ENCODE measurements around the gene PDE4C.
A peak's percentile ranks its signal among the peaks of the same experiment; 100 is the strongest.
"Not testable (repeated sequence)": the region's sequence is repeated elsewhere in the genome, so short reads cannot be mapped to it uniquely, and the experiment has no call there.

PDE4C gene

DNA sequence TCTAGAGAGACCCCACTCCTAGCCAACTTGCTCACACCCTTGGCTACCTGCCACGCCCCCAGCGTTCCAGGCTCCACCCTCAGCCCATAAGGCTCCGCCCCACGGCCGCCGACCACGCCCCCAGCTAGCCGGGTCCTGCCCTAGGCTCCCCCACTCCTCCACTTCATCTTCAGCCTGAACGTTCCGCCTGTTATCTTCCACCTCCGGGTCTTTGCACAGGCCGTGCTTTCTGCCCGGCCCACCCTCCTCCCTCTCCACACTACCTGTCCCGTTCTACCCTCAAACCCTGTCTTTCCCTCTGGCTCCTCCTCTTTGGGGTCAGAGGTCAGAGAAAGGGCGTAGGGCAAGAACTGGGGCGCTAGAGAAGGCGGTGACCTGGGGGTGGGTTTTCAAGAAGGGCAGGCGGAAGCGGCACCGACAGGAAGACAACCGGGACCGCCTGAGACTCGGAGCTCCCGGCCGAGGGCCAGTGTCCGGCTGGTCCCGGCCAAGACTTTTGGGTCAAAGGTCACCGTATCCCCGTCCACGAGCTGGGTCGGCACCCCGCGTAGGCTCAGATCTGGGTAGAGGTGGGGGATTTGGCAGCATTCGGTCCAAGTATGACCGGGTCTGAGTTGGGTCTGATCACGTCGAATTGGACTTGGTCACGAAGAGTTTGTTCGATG is 2.2 kb downstream of the PDE4C start:
- DNase-seq, result peak in 3 of 6 experiments; percentile 9 to 17 (median 16)

- DNase-seq, result no peak
Measured at GRCh38 chr19:18221815-18222725, 4.2 kb downstream of the PDE4C start.

GRCh38 chr19:18220632-18221275 is 5.5 kb downstream of the PDE4C start:
- peak in 1 of 6 experiments; percentile 16 for DNase-seq

- no peak for DNase-seq
Measured at GRCh38 chr19:18219911-18220631, 6.2 kb downstream of the PDE4C start.

DNA sequence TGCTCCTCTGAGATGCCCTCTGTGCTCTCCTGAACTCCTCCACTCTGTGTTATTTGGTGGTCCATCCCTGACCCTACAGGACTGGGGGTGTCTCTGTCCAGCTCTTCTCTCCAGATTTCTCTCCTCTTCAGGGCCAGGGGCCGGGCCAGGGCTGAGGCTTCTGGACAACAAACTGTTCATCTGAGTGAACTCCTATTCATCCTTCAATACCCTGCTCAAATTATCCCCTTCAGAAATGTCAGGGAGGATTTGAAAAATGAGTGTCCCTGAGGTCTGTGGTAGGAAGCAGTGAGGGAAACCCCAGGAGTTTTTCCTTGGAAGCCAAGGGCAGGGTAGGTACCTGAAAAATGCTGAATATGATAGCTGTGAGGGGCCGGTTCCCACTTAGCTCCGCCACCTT is 7.6 kb downstream of the PDE4C start:
- DNase-seq, result no peak

- no peak for DNase-seq
Measured at GRCh38 chr19:18218159-18218558, 8.1 kb downstream of the PDE4C start.

- DNase-seq, result no peak
Measured at GRCh38 chr19:18216789-18217188, 9.4 kb downstream of the PDE4C start.

GRCh38 chr19:18214779-18215433 is 11.3 kb downstream of the PDE4C start:
- DNase-seq, result no peak

DNA sequence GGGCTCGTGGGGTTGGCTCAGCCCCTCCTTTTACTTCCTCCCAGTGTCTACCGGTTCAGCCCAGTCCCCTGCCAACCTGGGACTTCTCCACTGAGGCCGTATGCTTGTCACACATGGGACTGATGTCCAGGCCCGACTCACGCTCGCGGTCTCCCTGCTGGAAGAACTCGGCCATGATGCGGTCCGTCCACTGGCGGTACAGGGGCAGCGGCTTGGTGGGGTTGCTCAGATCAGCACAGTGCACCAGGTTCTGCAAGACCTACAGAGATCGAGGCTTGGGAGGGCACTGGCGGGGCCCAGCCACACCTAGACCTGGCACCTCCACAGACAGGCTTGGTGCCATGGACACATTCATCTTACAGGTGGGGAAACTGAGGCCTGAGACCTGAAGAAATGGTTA is 14.6 kb downstream of the PDE4C start:
- no peak for DNase-seq

GRCh38 chr19:18209912-18210311 is 16.3 kb downstream of the PDE4C start:
- not testable (repeated sequence) for DNase-seq

- peak in 5 of 6 experiments; percentile 22 to 60 (median 45) for DNase-seq
Measured at GRCh38 chr19:18208098-18208951, 17.9 kb downstream of the PDE4C start.

DNA sequence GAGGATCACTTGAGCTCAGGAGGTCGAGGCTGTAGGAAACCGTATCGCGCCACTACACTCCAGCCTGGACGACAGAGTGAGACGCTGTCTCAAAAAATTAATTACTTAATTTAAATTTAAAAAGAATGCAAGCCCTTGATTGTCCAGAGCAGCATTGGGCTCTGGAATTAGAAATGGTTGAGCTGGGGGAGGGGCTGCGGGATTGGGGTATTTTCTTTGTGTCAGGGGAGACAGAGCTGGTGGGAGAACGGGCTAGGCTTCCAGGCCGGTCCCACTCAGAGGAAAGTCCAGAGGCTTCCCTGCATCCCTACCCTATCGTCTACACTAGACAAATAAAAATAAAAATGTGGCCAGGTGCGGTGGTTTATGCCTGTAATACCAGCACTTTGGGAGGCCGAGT is 20.2 kb downstream of the PDE4C start:
- DNase-seq, result no peak

DNA sequence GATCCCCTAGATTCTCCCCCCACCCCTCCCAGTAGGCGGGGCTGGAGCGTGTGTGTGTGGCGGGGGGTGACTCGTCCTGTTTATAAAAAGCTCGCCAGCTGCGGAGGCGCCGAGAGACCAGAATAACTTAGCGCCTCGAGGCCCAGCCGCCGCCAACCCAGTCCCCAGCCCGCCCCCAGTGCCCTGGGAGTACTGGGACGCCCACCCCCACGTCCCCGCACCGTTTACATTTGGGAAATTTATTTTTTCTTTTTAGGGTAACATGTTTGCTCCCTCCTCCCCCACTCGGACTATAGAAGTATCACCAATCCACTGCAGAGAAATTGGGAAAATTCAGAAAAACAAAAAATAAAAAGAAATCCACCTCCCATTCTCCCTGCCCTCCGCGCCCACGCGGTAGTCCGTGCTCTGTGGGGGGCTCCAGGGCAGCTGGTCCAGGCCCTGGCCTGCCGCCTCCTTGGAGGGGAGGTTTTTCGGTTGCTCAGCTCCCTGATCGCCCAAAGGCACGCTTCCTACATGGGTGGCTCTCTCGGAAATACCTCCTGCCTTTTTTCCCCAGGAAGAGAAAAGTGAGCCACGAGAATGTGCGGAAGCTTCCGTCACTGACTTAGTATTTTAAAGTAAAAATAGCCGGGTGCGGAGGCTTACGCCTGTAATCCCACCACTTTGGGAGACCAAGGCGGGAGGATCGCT is 20.9 kb downstream of the PDE4C start:
- DNase-seq, result peak in 3 of 6 experiments; percentile 33 to 41 (median 34)

DNA sequence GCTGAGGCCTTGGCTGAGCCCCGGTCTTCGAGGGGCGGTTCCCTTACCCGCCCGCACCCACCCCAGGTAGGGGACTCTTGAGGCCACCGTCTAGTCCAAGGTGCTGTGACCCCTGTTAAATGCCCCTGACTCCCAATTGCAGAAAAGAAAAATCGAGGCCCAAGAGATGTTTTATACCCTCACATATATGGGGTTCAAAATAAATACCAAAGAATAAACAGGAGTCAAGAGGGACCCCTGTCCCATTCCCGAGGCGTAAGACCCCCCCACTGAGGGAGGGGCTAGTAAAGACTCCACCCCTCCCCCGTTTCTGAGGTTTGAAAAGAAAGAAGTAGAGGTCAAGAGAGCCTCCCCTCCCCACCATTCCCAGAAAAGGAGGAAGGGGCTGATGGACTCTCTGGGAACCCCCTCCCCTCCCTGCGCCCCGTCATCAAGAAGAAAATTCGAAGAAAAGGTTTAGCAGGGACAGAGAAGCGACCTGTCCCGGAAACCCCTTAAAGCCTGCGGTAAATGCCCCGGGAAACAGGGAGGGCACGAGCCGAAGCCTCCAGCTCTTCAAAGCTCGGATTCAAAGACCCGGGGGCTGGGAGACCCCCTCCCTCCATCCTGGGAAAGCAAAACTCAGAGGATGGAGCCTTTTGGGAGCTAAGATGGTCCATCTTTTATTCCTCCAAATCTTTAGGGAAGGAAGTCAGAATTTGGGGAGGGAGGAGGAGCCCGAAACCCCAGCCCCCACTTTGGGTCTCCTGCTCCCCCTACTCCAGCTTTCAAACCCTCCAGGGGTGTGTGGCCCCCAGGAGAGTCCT is 21.6 kb downstream of the PDE4C start:
- peak in 5 of 6 experiments; percentile 40 to 55 (median 54) for DNase-seq

- peak; percentile 96 to 100 (median 99) for DNase-seq
Measured at GRCh38 chr19:18203863-18204393, 22.3 kb downstream of the PDE4C start, which contains the start of gene RAB3A. TSS of gene RAB3A (minus strand) at chr19:18204042. CDS start at chr19:18202740, 1,302 bp downstream.

DNA sequence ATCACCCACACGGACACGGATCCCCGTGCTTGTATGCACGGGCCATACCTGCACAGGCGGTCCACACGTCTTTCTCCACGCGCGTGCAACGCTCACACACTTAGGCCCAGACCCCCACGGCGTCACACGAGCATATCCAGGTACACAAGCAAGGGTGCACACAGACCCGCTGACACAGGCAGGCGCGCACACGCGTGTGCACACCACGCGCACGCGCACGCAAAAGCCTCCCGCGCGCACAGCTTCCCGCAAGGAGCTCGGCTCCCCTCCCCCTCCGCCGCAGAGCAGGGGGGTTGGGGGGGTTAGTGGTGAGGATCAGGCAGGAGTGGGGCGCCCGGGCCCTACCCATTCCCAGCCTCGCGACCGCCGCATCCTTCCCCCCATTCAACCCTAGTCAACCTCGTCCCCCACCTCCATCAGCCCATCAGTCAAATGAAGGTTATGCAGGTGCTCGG is 22.8 kb downstream of the PDE4C start:
- peak in 1 of 6 experiments; percentile 38 for DNase-seq

GRCh38 chr19:18202778-18203407 is 23.3 kb downstream of the PDE4C start:
- peak in 4 of 6 experiments; percentile 15 to 31 (median 21) for DNase-seq

DNA sequence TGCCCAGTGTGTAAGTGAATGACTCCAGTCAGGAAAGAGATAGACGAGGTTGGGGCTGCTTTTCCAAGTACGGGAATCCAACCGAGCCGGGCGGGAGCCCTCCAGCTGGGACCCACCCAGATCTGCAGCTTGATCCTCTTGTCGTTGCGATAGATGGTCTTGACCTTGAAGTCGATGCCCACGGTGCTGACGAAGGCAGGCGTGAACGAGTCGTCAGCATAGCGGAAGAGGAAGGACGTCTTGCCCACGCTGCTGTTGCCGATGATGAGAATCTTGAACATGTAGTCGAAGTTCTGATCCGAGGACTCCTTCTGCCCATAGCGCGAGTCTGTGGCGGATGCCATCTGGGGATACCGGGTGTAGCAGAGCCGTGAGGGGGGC is 23.9 kb downstream of the PDE4C start:
- DNase-seq, result no peak

DNA sequence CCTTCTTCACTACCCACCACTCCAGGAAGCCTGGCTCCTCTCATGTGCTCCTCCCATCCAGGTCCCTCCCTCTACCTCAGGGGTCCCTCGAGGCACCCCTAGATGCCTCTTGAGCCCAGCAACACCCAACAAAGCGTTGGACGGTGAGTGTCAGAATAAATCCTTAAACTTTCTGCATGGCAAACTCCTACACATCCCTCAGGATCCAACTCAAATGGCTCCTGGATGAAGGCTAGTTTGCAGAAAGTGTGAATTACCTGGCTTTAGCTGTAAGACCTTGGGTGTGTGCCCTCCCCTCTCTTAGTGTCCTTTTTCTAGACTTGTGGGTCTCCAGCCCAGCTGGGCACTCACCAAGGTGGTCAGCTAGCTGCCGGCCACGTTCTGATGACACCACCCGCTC is 27.9 kb downstream of the PDE4C start:
- no peak for DNase-seq
